ENCODE data around the gene EVI5. TPM values are rescaled to one million over a fixed set of nuclear protein-coding genes. Genes with fewer than 3 reads are reported as not detected.

The EVI5 gene
- total RNA-seq, 1 donor from 2014 or later: 9.6 TPM

GRCh38 chr1:92479587-92479986 is 305.3 kb downstream of the EVI5 start:
- H3K4me3 ChIP-seq (ENCODE audit: low read depth, low read length): no peak overlapping the region
- TF ChIP-seq CTCF (conservative IDR thresholded peaks at IDR 0.05; ENCODE audit: low read depth, low read length): no peak
- no peak for DNase-seq (ENCODE audit: low read depth)

- DNase-seq (ENCODE audit: low read depth): no peak
- TF ChIP-seq CTCF (conservative IDR thresholded peaks at IDR 0.05; ENCODE audit: low read depth, low read length): no peak
- H3K4me3 ChIP-seq (ENCODE audit: low read depth, low read length): no peak overlapping the region
Measured at GRCh38 chr1:92478393-92478792, 306.5 kb downstream of the EVI5 start.

DNA sequence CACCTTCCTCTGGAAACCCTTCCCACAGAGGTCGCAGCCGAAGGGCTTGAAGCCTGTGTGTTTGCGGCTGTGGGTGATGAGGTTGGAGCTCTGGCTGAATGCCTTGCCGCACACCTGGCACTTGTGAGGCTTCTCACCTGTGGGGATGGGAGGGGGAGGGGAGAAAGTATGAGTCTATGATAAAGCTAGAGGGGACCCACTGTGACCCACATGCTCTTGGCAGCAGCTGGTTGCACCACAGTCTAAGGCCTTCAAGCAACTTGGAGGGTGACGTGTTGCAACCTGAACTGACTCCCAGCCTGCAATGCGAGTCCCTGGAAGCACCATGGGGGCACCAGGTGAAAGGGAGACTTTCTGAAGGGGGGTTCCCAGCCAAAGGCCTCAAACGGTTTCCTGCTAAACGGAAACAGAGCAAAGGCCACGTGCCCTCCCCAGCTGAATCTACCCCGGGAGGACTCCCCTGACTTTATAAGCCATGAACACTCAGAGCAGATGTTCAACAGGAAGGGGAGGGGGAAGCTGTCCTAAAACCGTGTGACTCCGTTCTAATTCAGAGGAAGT is 308.8 kb downstream of the EVI5 start:
- TF ChIP-seq CTCF (conservative IDR thresholded peaks at IDR 0.05; ENCODE audit: low read depth, low read length): no peak
- DNase-seq (ENCODE audit: low read depth): no peak

GRCh38 chr1:92475029-92475428 is 309.9 kb downstream of the EVI5 start:
- no peak for TF ChIP-seq CTCF (conservative IDR thresholded peaks at IDR 0.05; ENCODE audit: low read depth, low read length)
- no peak for DNase-seq (ENCODE audit: low read depth)
- H3K4me3 ChIP-seq (ENCODE audit: low read depth, low read length): no peak overlapping the region

More for the DNA sequence above, 308.8 kb downstream of the EVI5 start:
- no peak overlapping the region for H3K4me3 ChIP-seq (ENCODE audit: low read depth, low read length)

GRCh38 chr1:92473781-92474495 is 311.0 kb downstream of the EVI5 start:
- no peak for TF ChIP-seq CTCF (conservative IDR thresholded peaks at IDR 0.05; ENCODE audit: low read depth, low read length)
- H3K4me3 ChIP-seq (ENCODE audit: low read depth, low read length): no peak overlapping the region

GRCh38 chr1:92470216-92470615 is 314.7 kb downstream of the EVI5 start:
- no peak for DNase-seq (ENCODE audit: low read depth)
- H3K4me3 ChIP-seq (ENCODE audit: low read depth, low read length): no peak overlapping the region
- TF ChIP-seq CTCF (conservative IDR thresholded peaks at IDR 0.05; ENCODE audit: low read depth, low read length): no peak

More at GRCh38 chr1:92473781-92474495, 311.0 kb downstream of the EVI5 start:
- DNase-seq (ENCODE audit: low read depth): no peak
